ENCODE results near the gene FBXL7. TPM values are rescaled to one million over a fixed set of nuclear protein-coding genes. Genes with fewer than 3 reads are reported as not detected.

FBXL7 gene
- total RNA-seq, 1 experiment from 2014 or later: not detected

GRCh38 chr5:15957124-15957523 is 457.1 kb downstream of the FBXL7 start:
- intact Hi-C loops (cut with micrococcal nuclease; ENCODE audit: unreplicated experiment) (no loop called here), in situ Hi-C loops (cut with HindIII; ENCODE audit: low pct_unique_long_range_greater_than_20kb, low sequenced_read_pairs) (no loop called here)
- H3K4me3 ChIP-seq (ENCODE audit: low read depth in 2 of 2, low read length in 2 of 2): no peak overlapping the region
- ChIA-PET POLR2A (no interaction called here), CTCF (no interaction called here)
- H3K9me3 ChIP-seq (ENCODE audit: control insufficient read depth, insufficient read depth, low read depth, low read length): no peaks in the 10 kb centered on the region
- no peak for DNase-seq (ENCODE audit: low read depth, low spot score)
- H3K36me3 ChIP-seq (ENCODE audit: control insufficient read depth, insufficient read depth, low read length): no peaks in the 10 kb centered on the region
- no TSS peak for BruUV-seq (replicated peaks)
- H3K4me1 ChIP-seq (ENCODE audit: control insufficient read depth, insufficient read depth, low read length): no peaks in the 10 kb centered on the region
- H3K27me3 ChIP-seq (ENCODE audit: control insufficient read depth, insufficient read depth, low read length): no peaks in the 10 kb centered on the region; the same call in 1 of the 2 replicates
- ATAC-seq: no peak
- TF ChIP-seq TCF7L2 (IDR thresholded peaks at IDR 0.05; ENCODE audit: low read depth, low read length) (no peak), POLR2AphosphoS5 (IDR thresholded peaks at IDR 0.05; ENCODE audit: low read depth, low read length) (no peak), SIN3A (IDR thresholded peaks at IDR 0.05; ENCODE audit: borderline replicate concordance, insufficient read depth, low read depth, low read length) (no peak), CTCF (IDR thresholded peaks at IDR 0.05) (no peak), REST (IDR thresholded peaks at IDR 0.05; ENCODE audit: insufficient read depth in 1 of 2, low read depth in 2 of 2, low read length in 1 of 2) (no peak)
- H3K27ac ChIP-seq (ENCODE audit: low read length): no peak overlapping the region

GRCh38 chr5:15959370-15960164 is 459.6 kb downstream of the FBXL7 start:
- intact Hi-C loops (cut with micrococcal nuclease; ENCODE audit: unreplicated experiment) (no loop called here), in situ Hi-C loops (cut with HindIII; ENCODE audit: low pct_unique_long_range_greater_than_20kb, low sequenced_read_pairs) (no loop called here)
- no peaks in the 10 kb centered on the region for H3K36me3 ChIP-seq (ENCODE audit: control insufficient read depth, insufficient read depth, low read length)
- ATAC-seq: no peak
- H3K27me3 ChIP-seq (ENCODE audit: control insufficient read depth, insufficient read depth, low read length): no peaks in the 10 kb centered on the region; the same call in 1 of the 2 replicates
- H3K9me3 ChIP-seq (ENCODE audit: control insufficient read depth, insufficient read depth, low read depth, low read length): no peaks in the 10 kb centered on the region
- no peak for TF ChIP-seq POLR2AphosphoS5 (IDR thresholded peaks at IDR 0.05; ENCODE audit: low read depth, low read length)
- no peak for TF ChIP-seq CTCF (IDR thresholded peaks at IDR 0.05)
- TF ChIP-seq SIN3A (IDR thresholded peaks at IDR 0.05; ENCODE audit: borderline replicate concordance, insufficient read depth, low read depth, low read length): no peak
- no peak for TF ChIP-seq TCF7L2 (IDR thresholded peaks at IDR 0.05; ENCODE audit: low read depth, low read length)
- no peak for TF ChIP-seq REST (IDR thresholded peaks at IDR 0.05; ENCODE audit: insufficient read depth in 1 of 2, low read depth in 2 of 2, low read length in 1 of 2)
- H3K4me1 ChIP-seq (ENCODE audit: control insufficient read depth, insufficient read depth, low read length): no peaks in the 10 kb centered on the region
- no TSS peak for BruUV-seq (replicated peaks)
- no peak overlapping the region for H3K27ac ChIP-seq (ENCODE audit: low read length)
- CTCF ChIA-PET: no interaction called here
- DNase-seq (ENCODE audit: low read depth, low spot score): no peak
- H3K4me3 ChIP-seq (ENCODE audit: low read depth in 2 of 2, low read length in 2 of 2): no peak overlapping the region
- POLR2A ChIA-PET: no interaction called here

Data from Panc1 (cell line).